Thyroid gland (tissue), 4 donors: ENCODE results near the gene SLC25A10. TPM values are rescaled to one million over a fixed set of nuclear protein-coding genes. Genes with fewer than 3 reads are reported as not detected.

Experiments
- DNase-seq, 2 donors: peaks; one replicate each; pipeline ENCODE4 v3.0.0-alpha.2; 2019
- H3K27ac ChIP-seq, 3 donors: fragments of 200-600 bp; sonication (generic); 1 replicate in 2 of 3; 2 replicates in 1 of 3; pipeline ENCODE4 v1.5.1; 2016 to 2019; ENCODE audit warnings: mild to moderate bottlenecking in 1 of 3, moderate library complexity in 1 of 3
- H3K27me3 ChIP-seq: fragments of 200-600 bp; sonication (generic); one replicate; pipeline ENCODE4 v1.5.1; 2019
- H3K36me3 ChIP-seq, 2 donors: fragments of 200-600 bp; sonication (generic); one replicate each; pipeline ENCODE4 v1.5.1; 2016 to 2019
- H3K4me1 ChIP-seq, 2 donors: fragments of 200-600 bp; sonication (generic); one replicate each; pipeline ENCODE4 v1.5.1; 2017 to 2019
- H3K4me3 ChIP-seq, 3 donors: fragments of 200-600 bp; sonication (generic); replicated peaks in 1 of 3; 1 replicate in 2 of 3; 2 replicates in 1 of 3; pipeline ENCODE4 v1.5.1; 2016; ENCODE audit warnings: mild to moderate bottlenecking in 1 of 3
- H3K9me3 ChIP-seq: fragments of 200-600 bp; sonication (generic); one replicate; pipeline ENCODE4 v1.5.1; 2017
- CTCF ChIP-seq, 6 experiments: fragments of 200-600 bp in 3 of 6; fragments of 450-650 bp in 3 of 6; sonication (generic) in 3 of 6; IDR thresholded peaks; one replicate each; pipeline ENCODE4 v1.5.1; 2016 to 2019; ENCODE audit warnings: antibody characterized with exemption in 6 of 6, mild to moderate bottlenecking in 2 of 6, inconsistent platforms in 1 of 6, moderate library complexity in 1 of 6
- POLR2A ChIP-seq, 2 donors: fragments of 450-650 bp; IDR thresholded peaks; one replicate each; pipeline ENCODE4 v1.6.1; 2017; ENCODE audit warnings: antibody characterized with exemption in 2 of 2, mild to moderate bottlenecking in 2 of 2, moderate library complexity in 1 of 2
- WGBS, 2 donors: methylation state at CpG; one replicate each; pipeline ENCODE4 v1.1.5; 2017; 5-methylcytosine and 5-hydroxymethylcytosine counted together
- intact Hi-C: fragments of 100-400 bp; cut with DNase I; formaldehyde crosslinking; loops from one replicate; pipeline ENCODE4 v1.15.1; 2023
- total RNA-seq, 4 donors: library from RNA; depleted of rRNA; stranded (reverse); fragments of >200 nt; gene quantifications; one replicate each; pipeline ENCODE4 v1.2.3, GENCODE V29; 2016

Gene SLC25A10
- total RNA-seq, 4 donors from 2014 or later: 8.9 to 26.3 (median 20.8) TPM

- H3K4me1 ChIP-seq: peaks cover 16 to 20% of the 10 kb centered on the region in 2 donors
- no peak overlapping the region for H3K4me3 ChIP-seq
- H3K27me3 ChIP-seq: no peaks in the 10 kb centered on the region
- WGBS, 2 donors: 95% methylated on average over 20 to 33 of the region's 43 CpGs
- DNase-seq: no peak
- intact Hi-C loops: no loop called here
- H3K9me3 ChIP-seq: no peaks in the 10 kb centered on the region
- H3K36me3 ChIP-seq: no peaks in the 10 kb centered on the region
- no peak overlapping the region for H3K27ac ChIP-seq
- no peak for TF ChIP-seq CTCF (IDR thresholded peaks at IDR 0.05)
- no peak for TF ChIP-seq POLR2A (IDR thresholded peaks at IDR 0.05)
Measured at GRCh38 chr17:81715872-81716673, 4.0 kb downstream of the SLC25A10 start.

- Histone ChIP-seq H3K4me1 (peaks cover 14 to 16% of the 10 kb centered on the region in 2 donors), H3K9me3 (no peaks in the 10 kb centered on the region), H3K36me3 (no peaks in the 10 kb centered on the region), H3K27me3 (no peaks in the 10 kb centered on the region), H3K4me3 (no peak overlapping the region), H3K27ac (no peak overlapping the region)
- no peak for DNase-seq
- intact Hi-C loops: no loop called here
- no peak for TF ChIP-seq CTCF (IDR thresholded peaks at IDR 0.05)
- TF ChIP-seq POLR2A (IDR thresholded peaks at IDR 0.05): no peak
- 92 to 100% methylated on average over 2 to 12 of the region's 12 CpGs for WGBS, 2 donors
Measured at GRCh38 chr17:81716674-81716996, 4.6 kb downstream of the SLC25A10 start.

- Histone ChIP-seq H3K27ac (no peak overlapping the region), H3K36me3 (no peaks in the 10 kb centered on the region), H3K4me1 (peaks cover 18 to 20% of the 10 kb centered on the region in 2 donors), H3K4me3 (no peak overlapping the region), H3K9me3 (no peaks in the 10 kb centered on the region), H3K27me3 (no peaks in the 10 kb centered on the region)
- WGBS, 2 donors: 97 to 99% methylated on average over 11 to 15 of the region's 25 CpGs
- intact Hi-C loops: no loop called here
- TF ChIP-seq CTCF (IDR thresholded peaks at IDR 0.05) (no peak), POLR2A (IDR thresholded peaks at IDR 0.05) (no peak)
- DNase-seq: no peak
Measured at GRCh38 chr17:81717049-81717765, 5.1 kb downstream of the SLC25A10 start.

- Histone ChIP-seq H3K9me3 (no peaks in the 10 kb centered on the region), H3K27ac (no peak overlapping the region), H3K4me1 (peaks cover 18 to 19% of the 10 kb centered on the region in 2 donors), H3K4me3 (no peak overlapping the region), H3K27me3 (no peaks in the 10 kb centered on the region), H3K36me3 (no peaks in the 10 kb centered on the region)
- intact Hi-C loops: no loop called here
- no peak for DNase-seq
- 91 to 97% methylated on average over 6 to 7 of the region's 9 CpGs for WGBS, 2 donors
- TF ChIP-seq POLR2A (IDR thresholded peaks at IDR 0.05): no peak
- no peak for TF ChIP-seq CTCF (IDR thresholded peaks at IDR 0.05)
Measured at GRCh38 chr17:81717766-81718089, 5.6 kb downstream of the SLC25A10 start.
